ENCODE data around the gene AACS.
"Not testable (repeated sequence)": the region's sequence is repeated elsewhere in the genome, so short reads cannot be mapped to it uniquely, and the experiment has no call there.

Gene AACS

DNA sequence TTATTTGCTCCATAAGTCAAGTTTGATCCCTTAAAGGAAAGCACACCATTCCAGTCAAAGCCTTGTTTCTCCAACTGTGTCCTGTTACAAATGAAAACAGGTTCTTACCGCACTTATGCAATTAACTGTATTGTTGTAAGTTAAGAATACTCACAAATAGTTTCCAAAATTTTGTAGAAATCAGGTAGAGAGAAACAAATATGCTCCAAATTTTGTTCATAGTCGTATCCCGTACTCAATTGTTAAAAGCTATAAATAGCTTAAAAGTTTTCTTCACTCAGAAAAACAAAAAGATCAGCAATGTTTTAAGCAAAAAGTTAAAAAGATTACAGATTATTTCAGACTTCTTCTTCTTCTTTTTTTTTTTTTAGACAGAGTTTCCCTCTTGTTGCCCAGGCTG lies 4.0 kb upstream of the AACS start:
- DNase-seq: no peak

DNA sequence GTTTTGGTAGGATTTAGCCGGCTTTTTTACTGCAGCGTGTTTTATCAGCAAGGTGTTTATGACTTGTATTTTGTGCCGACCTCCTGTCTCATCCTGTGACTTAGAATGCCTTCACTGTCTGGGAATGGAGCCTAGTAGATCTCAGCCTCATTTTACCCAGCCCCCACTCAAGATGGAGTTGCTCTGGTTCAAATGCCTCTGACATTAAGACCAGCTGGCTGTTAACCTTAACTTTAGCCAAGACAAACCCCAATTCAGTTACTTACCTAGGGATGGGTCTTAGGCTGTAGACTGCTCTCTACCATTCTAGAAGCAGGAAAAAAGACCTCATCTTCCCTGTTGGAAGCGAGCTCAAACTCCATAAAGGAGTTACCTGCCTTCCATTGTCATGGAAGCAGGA lies 1.7 kb upstream of the AACS start:
- DNase-seq: not testable (repeated sequence)

DNA sequence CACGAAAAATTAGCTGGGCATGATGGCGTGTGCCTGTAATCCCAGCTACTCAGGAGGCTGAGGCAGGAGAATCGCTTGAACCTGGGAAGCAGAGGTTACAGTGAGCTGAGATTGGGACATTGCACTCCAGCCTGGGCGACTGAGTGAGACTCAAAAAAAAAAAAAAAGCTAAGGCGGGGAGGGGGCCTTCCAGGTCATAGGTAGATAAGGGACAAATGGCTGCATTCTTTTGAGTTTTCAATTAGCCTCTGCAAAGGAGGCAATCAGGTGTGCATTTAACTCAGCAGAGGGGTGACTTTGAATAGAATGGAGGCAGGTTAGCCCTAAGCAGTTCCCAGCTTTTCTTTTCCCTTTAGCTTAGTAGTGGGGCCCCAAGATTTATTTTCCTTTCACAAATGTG lies 743 bp upstream of the AACS start:
- DNase-seq: no peak

DNA sequence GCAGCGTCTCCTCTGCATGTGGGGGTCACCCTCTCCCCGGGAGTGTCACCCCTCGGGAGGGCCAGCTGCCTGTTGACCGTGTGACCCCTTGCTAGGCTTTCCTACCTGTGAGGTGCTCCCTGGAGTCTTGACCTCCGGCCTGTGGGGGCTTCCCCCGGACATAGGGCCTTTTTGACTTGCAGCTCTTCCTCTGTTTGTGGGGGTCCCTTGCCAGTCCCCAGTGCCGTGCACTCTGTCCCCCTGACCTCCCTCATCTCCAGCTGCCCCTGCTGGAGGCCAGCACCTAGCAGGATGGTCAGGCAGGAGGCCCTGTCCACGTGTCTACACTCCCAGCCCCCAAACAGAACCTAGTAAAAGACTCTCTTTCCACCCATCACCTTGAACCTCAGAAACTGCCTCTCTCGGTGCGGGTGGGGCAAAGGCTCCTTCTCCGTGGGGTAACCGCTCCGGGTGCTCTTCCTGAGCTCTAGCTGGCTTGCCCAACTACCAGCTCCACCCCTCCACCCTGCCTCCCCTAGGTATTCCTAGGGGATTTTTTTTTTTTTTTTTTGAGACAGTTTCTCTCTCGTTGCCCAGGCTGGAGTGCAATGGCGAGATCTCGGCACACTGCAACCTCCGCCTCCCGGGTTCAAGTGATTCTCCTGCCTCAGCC lies 810 bp downstream of the AACS start:
- no peak for DNase-seq

DNA sequence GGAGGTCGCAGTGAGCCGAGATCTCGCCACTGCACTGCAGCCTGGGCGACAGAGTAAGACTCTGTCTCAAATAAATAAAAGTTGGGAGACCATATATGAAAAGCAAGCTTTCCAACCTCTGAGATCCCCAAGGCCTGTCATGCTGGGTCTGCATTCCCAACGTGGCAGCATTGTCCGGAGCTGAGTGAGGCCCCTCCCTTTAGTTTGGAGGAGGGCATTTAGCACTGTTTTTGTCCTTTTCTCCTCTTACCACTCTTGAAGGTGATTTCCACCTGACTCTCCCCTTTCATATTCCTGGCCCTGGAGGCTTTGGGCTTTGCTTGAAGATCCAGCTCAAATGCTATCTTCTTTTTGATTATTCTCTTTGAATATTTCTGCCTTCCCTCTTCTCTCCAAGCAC lies 3.2 kb downstream of the AACS start:
- DNase-seq: no peak

DNA sequence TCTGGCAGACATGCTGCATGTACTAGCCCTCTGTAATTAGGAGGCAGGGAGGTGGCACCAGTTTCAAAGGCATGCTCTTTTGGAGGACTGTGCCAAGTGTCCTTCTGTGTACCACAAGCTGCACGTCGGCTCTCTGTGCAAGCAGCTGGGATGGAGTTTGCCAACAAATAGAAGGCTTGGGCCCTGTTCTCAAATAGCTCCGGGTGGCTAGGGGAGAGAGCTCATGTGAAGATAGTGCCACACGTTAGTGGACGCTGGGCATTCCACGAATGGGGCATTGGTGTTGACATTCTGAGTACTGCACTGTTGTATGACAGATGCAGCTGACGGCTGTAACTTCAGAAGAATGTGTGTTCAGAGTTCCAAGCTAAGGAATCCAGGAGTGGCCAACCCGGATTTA lies 4.4 kb downstream of the AACS start:
- DNase-seq: no peak

DNA sequence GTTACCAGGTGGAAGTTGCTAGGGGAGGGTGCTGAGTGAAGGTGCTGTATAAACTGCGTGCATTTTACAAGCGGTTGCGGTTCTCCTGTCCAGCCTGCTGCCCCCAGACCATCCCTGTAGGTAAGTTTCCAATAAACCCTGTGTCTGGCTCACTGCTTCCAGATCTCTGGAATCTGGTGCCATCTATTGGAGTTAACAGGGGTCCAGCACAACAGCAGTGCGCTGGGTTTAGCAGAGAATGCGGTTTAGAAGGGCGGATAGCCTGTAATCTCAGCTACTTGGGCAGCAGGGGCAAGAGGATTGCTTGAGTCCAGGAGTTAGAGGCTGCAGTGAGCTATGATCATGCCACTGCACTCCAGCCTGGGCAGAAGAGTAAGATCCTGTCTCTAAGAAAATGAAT lies 4.9 kb downstream of the AACS start:
- no peak for DNase-seq

DNA sequence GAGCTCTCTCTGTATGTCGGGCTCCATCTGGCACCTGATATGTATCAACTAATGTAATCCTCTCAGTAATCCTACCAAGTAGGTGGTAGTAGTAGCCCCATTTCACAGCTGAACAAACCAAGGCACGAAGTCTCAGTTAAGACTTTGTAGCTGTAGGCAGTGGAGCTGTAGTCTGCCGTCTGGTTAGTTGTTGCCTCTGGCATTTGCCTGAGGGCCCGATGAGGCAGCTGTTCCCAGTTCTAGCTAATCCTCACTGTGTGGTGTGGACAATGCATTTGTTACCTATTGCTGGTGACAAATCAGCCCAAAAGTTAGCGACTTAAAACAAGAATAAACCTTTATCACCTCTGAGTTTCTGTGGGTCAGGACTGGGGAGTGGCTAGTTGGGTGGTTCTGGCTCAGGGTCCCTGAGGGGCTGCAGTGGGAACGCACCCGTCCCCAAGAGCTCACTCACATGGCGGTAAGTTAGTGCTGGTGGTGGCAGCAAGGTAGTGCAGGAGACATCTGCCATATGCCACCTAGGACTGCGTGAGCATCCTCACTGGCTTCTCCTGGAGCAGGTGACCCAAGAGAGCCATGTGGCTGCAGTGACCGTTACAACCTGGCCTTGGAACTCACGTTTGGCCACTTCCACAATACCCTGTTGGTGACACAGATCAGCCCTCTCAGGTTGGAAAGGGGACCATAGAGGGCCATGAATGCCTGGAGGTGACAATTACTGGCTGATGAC lies 5.6 kb downstream of the AACS start:
- no peak for DNase-seq

DNA sequence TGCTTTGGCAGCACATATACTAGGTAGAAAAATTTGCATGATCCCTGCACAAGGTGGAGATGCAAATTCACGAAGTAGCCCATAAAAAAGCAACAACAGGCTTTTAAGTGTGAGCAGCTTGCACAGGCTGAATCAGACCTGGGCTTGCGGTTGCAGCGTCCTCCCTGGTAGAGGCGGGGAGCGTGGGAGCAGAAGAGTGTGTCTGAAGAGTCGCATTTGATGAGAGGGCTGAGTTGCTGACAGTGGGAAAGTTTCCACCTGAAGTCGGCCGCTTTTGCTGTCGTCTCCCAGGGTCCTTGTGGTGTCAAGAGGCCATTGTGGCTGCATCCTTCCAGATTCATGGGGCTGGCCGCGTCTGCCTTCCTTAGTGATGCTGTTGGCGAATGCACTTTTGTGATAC lies 6.2 kb downstream of the AACS start:
- no peak for DNase-seq

DNA sequence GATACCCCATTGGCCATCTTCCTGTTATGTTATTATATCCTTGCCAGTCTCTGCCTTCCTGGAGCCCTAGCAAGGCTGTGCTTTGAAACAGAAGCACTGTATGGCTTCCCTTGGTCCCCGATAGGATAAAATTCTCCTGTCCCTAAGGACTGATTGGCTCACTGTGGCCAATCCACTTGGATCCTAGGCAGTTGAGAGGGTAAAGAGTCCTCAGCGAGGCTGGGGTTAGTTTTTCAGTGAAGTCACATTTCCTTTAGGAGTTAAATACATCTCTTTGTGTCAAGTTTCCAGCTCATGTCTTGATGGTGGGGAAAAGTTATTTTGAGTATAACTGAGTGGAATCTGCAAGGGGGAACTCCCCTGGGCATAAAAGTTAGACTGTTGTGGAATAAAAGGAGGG lies 7.3 kb downstream of the AACS start:
- no peak for DNase-seq

DNA sequence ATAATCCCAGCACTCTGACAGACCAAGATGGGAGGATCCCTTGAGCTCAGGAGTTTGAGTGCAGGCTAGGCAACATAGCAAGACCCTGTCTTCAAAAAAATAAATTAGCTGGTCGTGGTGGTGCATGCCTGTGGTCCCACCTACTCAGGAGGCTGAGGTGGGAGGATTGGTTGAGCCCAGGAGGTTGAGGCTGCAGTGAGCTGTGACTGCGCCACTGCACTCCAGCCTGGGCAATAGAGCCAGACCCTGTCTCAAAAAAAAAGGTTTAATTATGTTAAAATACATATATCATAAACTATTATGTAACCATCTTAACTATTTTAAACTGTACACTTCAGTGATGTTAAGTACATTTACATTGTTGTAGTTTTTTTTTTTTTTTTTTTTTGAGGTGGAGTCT lies 9.1 kb downstream of the AACS start:
- not testable (repeated sequence) for DNase-seq

DNA sequence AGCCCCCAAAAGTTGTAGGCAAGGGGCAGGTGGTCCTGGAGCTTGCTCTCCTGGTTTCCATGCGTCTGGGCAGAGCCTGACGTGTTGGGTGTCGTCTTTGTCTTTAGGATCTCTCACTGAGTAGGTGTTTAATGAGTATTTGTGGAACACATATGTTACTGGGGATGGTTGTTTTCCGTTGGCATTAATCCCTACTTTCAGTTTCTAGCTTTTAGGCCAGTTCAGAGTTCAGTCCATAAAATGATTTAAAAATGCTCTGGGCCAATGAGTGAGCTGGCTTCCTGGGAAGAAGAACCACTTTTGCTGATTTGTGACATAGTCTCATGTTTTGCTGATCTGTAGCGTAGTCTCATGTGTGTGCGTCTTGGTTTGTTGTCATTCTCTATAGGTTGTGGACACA lies 10.9 kb downstream of the AACS start:
- no peak for DNase-seq

DNA sequence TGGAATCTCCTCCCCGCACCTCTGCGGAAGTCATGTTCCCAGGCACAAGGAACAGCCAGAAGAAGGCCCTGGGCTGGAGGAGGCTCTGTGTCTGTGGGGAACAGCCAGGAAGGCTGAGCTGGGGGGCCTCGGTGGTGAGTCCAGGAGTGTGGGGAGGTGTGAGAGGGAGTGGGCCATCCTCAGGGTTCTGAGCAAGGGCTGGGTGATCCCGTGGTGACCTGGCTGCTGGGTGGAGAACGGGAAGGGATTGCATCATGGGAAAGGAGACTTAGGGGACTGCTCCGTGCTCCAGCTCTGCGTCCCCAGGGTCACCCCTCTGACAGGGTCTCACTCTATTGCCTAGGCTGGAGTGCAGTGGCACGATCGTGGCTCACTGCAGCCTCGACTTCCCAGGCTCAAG lies 13.8 kb downstream of the AACS start:
- DNase-seq: no peak

DNA sequence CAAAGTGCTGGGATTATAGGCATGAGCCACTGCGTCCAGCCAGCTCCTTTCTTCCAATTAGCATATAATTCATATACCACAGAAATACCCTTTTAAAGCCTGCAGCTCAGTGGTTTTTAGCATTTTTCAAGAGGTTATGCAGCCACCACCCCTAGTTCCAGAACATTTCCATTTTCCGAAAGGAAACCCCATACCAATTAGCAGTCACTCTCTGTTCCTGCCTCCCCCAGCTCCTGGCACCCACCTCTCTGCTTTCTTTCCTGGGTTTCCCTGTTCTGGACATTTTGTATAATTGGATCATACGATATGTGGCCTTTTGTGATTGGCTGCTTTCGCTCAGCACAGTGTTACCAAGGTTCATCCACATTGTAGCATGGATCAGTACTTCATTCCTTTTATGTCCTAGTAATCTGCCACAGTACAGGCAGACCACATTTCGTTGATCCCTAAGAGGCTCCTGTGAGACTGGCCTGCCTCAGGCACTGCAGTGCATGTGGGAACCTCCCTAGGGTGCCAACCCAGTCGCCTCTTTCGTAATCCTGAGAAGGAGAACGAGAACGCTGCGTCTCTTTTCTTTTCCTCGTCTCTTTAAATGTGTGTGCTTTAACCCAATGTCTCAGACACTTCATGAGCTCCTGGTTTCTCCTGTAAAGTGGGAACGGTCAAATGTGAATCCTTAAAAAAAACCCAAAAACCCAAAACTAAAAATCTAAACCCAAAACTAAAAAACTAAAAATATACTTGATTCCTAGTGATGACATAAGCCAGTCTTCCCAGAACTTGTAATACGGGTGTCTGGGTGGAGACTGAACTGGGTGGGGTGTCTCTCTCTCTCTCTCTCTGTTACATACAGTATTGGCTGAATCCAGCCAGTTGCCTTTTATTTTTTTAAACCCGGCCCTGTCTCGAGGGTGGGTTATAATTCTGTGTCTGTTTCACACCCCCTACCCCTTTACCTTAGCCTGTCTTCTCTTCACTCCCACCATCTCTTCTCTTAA lies 14.7 kb downstream of the AACS start:
- no peak for DNase-seq

DNA sequence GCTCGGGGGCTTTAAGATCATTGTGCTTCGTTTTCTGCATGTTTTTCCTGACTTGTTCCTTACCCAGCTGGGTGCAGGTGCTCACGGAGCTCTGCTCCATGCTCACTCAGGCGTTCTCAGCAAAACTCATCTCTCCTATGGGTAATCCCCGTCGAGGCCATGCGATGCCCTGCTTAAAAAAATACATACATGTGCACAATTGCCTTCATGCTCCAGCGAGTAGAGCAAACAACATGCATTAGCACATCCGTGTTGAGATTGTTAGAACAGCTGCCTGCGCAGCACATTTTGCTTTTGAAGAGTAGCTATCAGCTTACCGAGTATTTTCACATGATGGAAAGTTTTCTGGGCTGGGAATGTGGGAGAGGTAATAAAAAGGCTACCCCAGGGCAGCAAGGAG lies 16.2 kb downstream of the AACS start:
- no peak for DNase-seq

DNA sequence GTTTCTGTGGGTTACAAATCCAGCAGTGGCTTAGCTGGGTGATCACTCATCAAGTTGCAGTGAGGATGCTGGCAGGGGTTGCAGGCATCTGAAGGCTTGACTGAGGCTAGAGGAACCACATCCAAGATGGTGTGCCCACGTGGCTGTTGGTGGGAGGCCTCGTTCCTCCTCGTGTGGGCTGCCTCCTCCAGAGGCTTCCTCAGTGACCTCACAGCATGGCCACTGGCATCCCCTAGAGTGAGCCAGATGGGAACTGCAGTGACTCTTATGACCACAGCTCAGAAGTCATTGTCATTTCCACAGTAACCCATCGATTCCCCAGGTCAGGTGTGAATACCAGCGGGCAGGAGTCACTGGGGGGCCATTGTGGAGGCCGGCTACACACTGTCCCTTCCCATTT lies 17.8 kb downstream of the AACS start:
- DNase-seq: no peak

DNA sequence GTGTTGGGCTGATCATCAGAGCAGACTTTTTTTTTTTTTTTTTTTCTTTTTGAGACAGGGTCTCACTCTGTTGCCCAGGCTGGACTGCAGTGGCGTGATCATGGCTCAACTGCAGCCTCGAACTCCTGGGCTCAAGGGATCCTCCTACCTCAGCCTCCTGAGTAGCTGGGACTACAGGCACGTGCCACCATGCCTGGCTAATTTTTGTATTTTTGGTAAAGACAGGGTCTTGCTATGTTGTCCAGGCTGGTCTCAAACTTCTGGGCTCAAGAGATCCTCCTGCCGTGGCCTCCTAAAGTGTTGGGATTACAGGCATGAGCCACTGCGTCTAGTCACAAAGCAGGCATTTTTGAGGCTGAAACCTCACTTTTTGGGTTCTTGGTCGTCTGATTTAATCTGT lies 23.0 kb downstream of the AACS start:
- not testable (repeated sequence) for DNase-seq

DNA sequence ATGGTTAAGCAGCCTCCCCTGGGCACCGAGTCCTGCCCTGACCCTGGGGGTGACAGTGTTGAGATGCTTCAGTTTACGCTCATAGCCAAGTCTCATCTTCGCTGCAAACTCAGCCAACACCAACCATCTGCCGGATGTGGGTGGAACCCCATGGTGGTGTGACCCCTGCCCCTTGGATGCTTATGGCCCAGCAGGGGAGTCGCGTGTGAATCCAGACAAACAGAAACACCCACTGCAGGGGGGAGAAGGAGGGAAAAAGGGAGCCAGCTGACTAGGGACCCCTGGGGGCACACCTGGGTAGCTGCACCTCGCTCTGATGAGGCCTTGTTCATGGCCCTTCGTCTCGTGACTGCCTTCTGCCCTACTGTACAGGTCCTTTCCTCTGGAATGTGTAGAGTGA lies 23.8 kb downstream of the AACS start:
- DNase-seq: no peak

DNA sequence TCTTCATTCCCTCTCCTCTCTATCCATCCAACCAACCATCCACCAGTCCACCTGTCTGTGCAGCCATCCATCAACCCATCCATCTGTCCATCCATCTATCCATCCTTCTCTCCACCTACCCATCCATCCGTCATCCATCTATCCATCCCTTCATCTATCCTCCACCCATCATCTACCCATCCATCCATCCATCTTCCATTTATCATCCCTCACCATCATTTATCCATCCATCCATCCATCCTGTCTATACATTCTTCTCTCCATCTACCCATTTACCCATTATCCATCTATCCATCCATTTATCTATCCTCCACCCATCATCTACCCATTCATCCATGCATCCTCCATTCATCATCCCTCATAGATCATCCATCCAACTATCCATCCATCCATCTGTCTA lies 24.4 kb downstream of the AACS start:
- DNase-seq: no peak

DNA sequence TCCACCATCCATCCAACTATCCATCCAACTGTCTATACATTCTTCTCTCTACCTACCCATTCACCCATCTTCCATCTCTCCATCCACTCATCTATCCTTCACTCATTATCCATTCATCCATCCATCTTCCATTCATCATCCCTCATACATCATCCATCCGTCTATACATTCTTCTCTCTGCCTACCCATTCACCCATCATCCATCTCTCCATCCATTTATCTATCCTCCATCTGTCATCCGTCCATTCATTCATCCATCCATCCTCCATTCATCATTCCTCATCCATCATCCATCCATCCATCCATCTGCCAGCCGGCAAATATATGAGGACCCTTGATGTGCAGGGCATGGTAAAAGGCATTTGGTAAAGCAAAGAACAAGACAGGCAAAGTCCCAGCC lies 25.2 kb downstream of the AACS start:
- DNase-seq: no peak

DNA sequence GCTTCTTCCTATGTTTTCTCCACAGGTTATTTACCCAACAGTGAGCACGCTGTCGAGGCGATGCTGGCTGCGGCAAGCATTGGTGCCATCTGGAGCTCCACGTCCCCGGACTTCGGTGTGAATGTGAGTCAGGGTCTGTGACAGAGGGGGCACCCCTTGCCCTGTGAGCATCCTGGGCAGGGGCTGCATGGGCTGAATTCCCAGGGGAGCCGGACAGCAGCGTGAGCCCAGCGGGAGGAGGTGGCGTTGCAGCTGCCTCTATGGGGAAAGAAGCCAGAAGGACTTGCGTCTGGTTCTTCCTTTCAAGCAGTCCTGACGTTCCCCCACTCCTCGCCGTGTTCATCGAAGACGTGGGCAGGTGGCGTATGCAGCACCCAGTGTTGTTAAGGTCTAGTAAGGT lies 26.2 kb downstream of the AACS start:
- DNase-seq: no peak

DNA sequence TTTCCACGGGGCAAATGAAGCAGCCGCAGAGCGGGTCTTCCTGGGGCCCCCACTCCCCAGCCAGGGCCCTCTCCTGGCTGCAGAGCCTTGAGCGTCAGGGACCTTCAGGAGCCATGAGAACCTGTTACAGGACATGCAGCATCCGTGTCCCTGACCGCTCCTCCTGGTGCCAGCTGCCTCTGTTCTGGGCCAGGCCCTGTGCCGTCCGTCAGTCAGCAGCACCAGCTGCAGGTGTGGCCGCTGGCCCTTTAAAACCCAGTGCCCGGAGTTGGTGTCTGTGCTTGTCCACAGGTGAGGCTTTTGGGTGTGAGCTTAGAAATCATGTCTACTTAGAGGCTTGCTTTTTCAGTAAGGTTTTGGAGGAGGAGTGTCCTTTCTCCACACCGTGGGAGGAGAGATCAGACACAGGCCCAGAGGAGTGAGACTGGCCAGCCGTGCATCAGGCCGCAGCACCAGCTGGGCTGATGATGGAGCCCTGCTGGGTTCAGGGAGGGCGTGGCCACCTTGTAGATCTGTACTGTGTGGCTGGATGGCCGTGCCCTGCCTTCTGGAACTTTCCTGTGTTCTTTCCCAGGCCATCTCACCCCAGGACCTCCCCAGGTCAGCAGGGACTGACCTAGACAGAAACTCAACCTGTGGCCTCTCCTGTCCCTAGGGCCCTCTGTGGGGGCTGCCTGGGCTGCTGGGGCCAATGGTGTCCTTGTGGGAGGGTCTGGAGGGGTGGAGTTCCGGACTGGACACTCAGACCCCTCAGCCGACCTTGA lies 27.1 kb downstream of the AACS start:
- no peak for DNase-seq
